Karpas-422 (cell line): ENCODE measurements around the gene FAM120B. TPM values are rescaled to one million over a fixed set of nuclear protein-coding genes. Genes with fewer than 3 reads are reported as not detected.

ENCODE experiments used
- DNase-seq: peaks from one replicate; pipeline ENCODE4 v3.0.0-alpha.2; 2015
- H2AFZ ChIP-seq: fragments of 200-600 bp; sonication (generic); 2 replicates; pipeline ENCODE4 v1.6.1; 2014; ENCODE audit warnings: antibody characterized with exemption, low read length, mixed read lengths
- H3K27ac ChIP-seq: fragments of 200-600 bp; sonication (generic); 2 replicates; pipeline ENCODE4 v1.5.1; 2014; ENCODE audit warnings: mild to moderate bottlenecking, low read length, moderate library complexity
- H3K27me3 ChIP-seq: fragments of 200-600 bp; sonication (generic); 2 replicates; pipeline ENCODE4 v1.6.1; 2014; ENCODE audit warnings: low read length, mixed read lengths
- H3K36me3 ChIP-seq: fragments of 200-600 bp; sonication (generic); 2 replicates; pipeline ENCODE4 v1.6.1; 2014; ENCODE audit warnings: low read length, mixed read lengths; ENCODE audit not compliant: insufficient read depth
- H3K4me1 ChIP-seq: fragments of 200-600 bp; sonication (generic); 2 replicates; pipeline ENCODE4 v1.6.1; 2014; ENCODE audit warnings: mild to moderate bottlenecking, low read length, mixed read lengths
- H3K4me2 ChIP-seq: fragments of 200-600 bp; sonication (generic); 2 replicates; pipeline ENCODE4 v1.6.1; 2014; ENCODE audit warnings: low read length, low read depth, mild to moderate bottlenecking; ENCODE audit not compliant: poor library complexity, severe bottlenecking
- H3K4me3 ChIP-seq: fragments of 200-600 bp; sonication (generic); 2 replicates; pipeline ENCODE4 v1.5.1; 2014; ENCODE audit warnings: mild to moderate bottlenecking, antibody characterized with exemption, low read length, mixed read lengths
- H3K79me2 ChIP-seq: fragments of 200-600 bp; sonication (generic); 2 replicates; pipeline ENCODE4 v1.6.1; 2014; ENCODE audit warnings: mild to moderate bottlenecking, low read length, mixed read lengths
- H3K9ac ChIP-seq: fragments of 200-600 bp; sonication (generic); 2 replicates; pipeline ENCODE4 v1.6.0; 2014; ENCODE audit warnings: low read length
- H3K9me2 ChIP-seq: fragments of 200-600 bp; sonication (generic), shearing (Covaris generic); replicated peaks from 2 replicates; pipeline ENCODE4 v1.6.0; 2014; ENCODE audit warnings: mild to moderate bottlenecking, low read length, moderate library complexity; ENCODE audit not compliant: insufficient read depth
- H3K9me3 ChIP-seq: fragments of 300-700, 200-600 bp; sonication (generic); 2 replicates; pipeline ENCODE4 v1.6.1; 2014; ENCODE audit warnings: low read length, mixed read lengths
- H4K20me1 ChIP-seq: fragments of 200-600 bp; sonication (generic); 2 replicates; pipeline ENCODE4 v1.6.1; 2014; ENCODE audit warnings: mild to moderate bottlenecking, antibody characterized with exemption, low read length, low read depth; ENCODE audit not compliant: insufficient read depth
- total RNA-seq: library from RNA; depleted of rRNA; stranded (reverse); fragments of >200 nt; shearing (Covaris generic); gene quantifications from 2 replicates; pipeline ENCODE4 v1.2.3, GENCODE V29; 2014; ENCODE audit warnings: low replicate concordance

The FAM120B gene
- total RNA-seq, 1 experiment from 2014 or later, result 32.1 TPM

GRCh38 chr6:170292111-170292406, 14.5 kb upstream of the FAM120B start:
- Histone ChIP-seq H3K4me3 (0 out of 2 replicates have a peak overlapping the region, but pooled peaks have one; percentile 48), H3K79me2 (no peaks in the 10 kb centered on the region), H4K20me1 (peaks cover 7% of the 10 kb centered on the region), H3K36me3 (no peaks in the 10 kb centered on the region), H3K27me3 (no peaks in the 10 kb centered on the region), H3K9me2 (no peaks in the 10 kb centered on the region), H3K4me1 (peaks cover 24% of the 10 kb centered on the region), H3K9me3 (no peaks in the 10 kb centered on the region), H3K4me2 (peak overlapping the region; percentile 59), H3K27ac (no peak overlapping the region), H3K9ac (no peak overlapping the region), H2AFZ (no peak overlapping the region)
- no peak for DNase-seq

- Histone ChIP-seq H3K4me3 (no peak overlapping the region), H3K27me3 (no peaks in the 10 kb centered on the region)
- no peak for DNase-seq
Measured at GRCh38 chr6:170292407-170293158, 14.0 kb upstream of the FAM120B start.

GRCh38 chr6:170293341-170294231, 13.0 kb upstream of the FAM120B start:
- no peak overlapping the region for H3K27ac ChIP-seq
- H3K4me2 ChIP-seq, result no peak overlapping the region
- H3K27me3 ChIP-seq, result no peaks in the 10 kb centered on the region
- H2AFZ ChIP-seq, result no peak overlapping the region
- no peaks in the 10 kb centered on the region for H3K36me3 ChIP-seq
- H4K20me1 ChIP-seq, result peaks cover 7% of the 10 kb centered on the region
- H3K9ac ChIP-seq, result no peak overlapping the region
- peaks cover 24% of the 10 kb centered on the region for H3K4me1 ChIP-seq
- H3K4me3 ChIP-seq, result no peak overlapping the region
- DNase-seq, result no peak
- H3K9me2 ChIP-seq, result no peaks in the 10 kb centered on the region
- H3K9me3 ChIP-seq, result no peaks in the 10 kb centered on the region
- no peaks in the 10 kb centered on the region for H3K79me2 ChIP-seq

More at GRCh38 chr6:170292407-170293158, 14.0 kb upstream of the FAM120B start:
- Histone ChIP-seq H3K27ac (no peak overlapping the region), H3K4me1 (peaks cover 24% of the 10 kb centered on the region), H3K79me2 (no peaks in the 10 kb centered on the region), H3K9me2 (no peaks in the 10 kb centered on the region), H3K36me3 (no peaks in the 10 kb centered on the region), H4K20me1 (peaks cover 7% of the 10 kb centered on the region), H3K9ac (no peak overlapping the region), H3K4me2 (no peak overlapping the region), H2AFZ (no peak overlapping the region), H3K9me3 (no peaks in the 10 kb centered on the region)

- no peaks in the 10 kb centered on the region for H3K27me3 ChIP-seq
- no peak overlapping the region for H2AFZ ChIP-seq
- no peak overlapping the region for H3K4me2 ChIP-seq
- no peaks in the 10 kb centered on the region for H3K79me2 ChIP-seq
- H3K9me3 ChIP-seq, result no peaks in the 10 kb centered on the region
- no peak overlapping the region for H3K4me3 ChIP-seq
- H3K9ac ChIP-seq, result no peak overlapping the region
- no peak for DNase-seq
- peaks cover 7% of the 10 kb centered on the region for H4K20me1 ChIP-seq
- H3K36me3 ChIP-seq, result no peaks in the 10 kb centered on the region
- H3K4me1 ChIP-seq, result peaks cover 24% of the 10 kb centered on the region
- no peak overlapping the region for H3K27ac ChIP-seq
- H3K9me2 ChIP-seq, result no peaks in the 10 kb centered on the region
Measured at GRCh38 chr6:170294298-170294730, 12.2 kb upstream of the FAM120B start.

GRCh38 chr6:170294813-170295509, 11.6 kb upstream of the FAM120B start:
- H3K9ac ChIP-seq, result no peak overlapping the region
- no peaks in the 10 kb centered on the region for H3K79me2 ChIP-seq
- H3K9me2 ChIP-seq, result no peaks in the 10 kb centered on the region
- no peaks in the 10 kb centered on the region for H3K9me3 ChIP-seq
- no peak overlapping the region for H3K27ac ChIP-seq
- peaks cover 7% of the 10 kb centered on the region for H4K20me1 ChIP-seq
- H2AFZ ChIP-seq, result no peak overlapping the region
- H3K4me2 ChIP-seq, result no peak overlapping the region
- H3K4me1 ChIP-seq, result peaks cover 24% of the 10 kb centered on the region
- no peaks in the 10 kb centered on the region for H3K36me3 ChIP-seq
- H3K4me3 ChIP-seq, result no peak overlapping the region
- DNase-seq, result no peak
- no peaks in the 10 kb centered on the region for H3K27me3 ChIP-seq

GRCh38 chr6:170295510-170296422, 10.8 kb upstream of the FAM120B start:
- Histone ChIP-seq H3K27me3 (no peaks in the 10 kb centered on the region), H4K20me1 (peaks cover 7% of the 10 kb centered on the region), H3K4me1 (peaks cover 20% of the 10 kb centered on the region), H2AFZ (no peak overlapping the region), H3K9me2 (no peaks in the 10 kb centered on the region), H3K9ac (no peak overlapping the region), H3K9me3 (no peaks in the 10 kb centered on the region), H3K36me3 (no peaks in the 10 kb centered on the region), H3K4me3 (no peak overlapping the region), H3K4me2 (peak overlapping the region; percentile 7), H3K79me2 (no peaks in the 10 kb centered on the region), H3K27ac (no peak overlapping the region)
- DNase-seq, result peak; percentile 58

- no peak overlapping the region for H3K4me3 ChIP-seq
- no peak for DNase-seq
- H3K4me1 ChIP-seq, result peaks cover 16% of the 10 kb centered on the region
- H3K9me2 ChIP-seq, result no peaks in the 10 kb centered on the region
- H3K9ac ChIP-seq, result no peak overlapping the region
- H3K4me2 ChIP-seq, result no peak overlapping the region
- peaks cover 7% of the 10 kb centered on the region for H4K20me1 ChIP-seq
- no peaks in the 10 kb centered on the region for H3K79me2 ChIP-seq
- H3K27me3 ChIP-seq, result no peaks in the 10 kb centered on the region
- H3K9me3 ChIP-seq, result no peaks in the 10 kb centered on the region
- no peaks in the 10 kb centered on the region for H3K36me3 ChIP-seq
- H2AFZ ChIP-seq, result no peak overlapping the region
- no peak overlapping the region for H3K27ac ChIP-seq
Measured at GRCh38 chr6:170296423-170296745, 10.2 kb upstream of the FAM120B start.
